A549 (cell line): ENCODE measurements around the gene EID2. TPM values are rescaled to one million over a fixed set of nuclear protein-coding genes. Genes with fewer than 3 reads are reported as not detected.

Source experiments
- ATAC-seq, 2 experiments: fragments of 200-7000 bp in 1 of 2; fragments of >200 bp in 1 of 2; cut with Nextera tagmentation in 1 of 2; cut with Tn5 transposase in 1 of 2; 3 replicates each; pipeline versions ENCODE4 v1.8.0 to v1.9.1; 2018 to 2020; ENCODE audit warnings: mild to moderate bottlenecking in 1 of 2, moderate library complexity in 1 of 2
- CTCF ChIA-PET: fragments of 300-600 bp; sonication (Branson Sonifier 250); formaldehyde crosslinking; extraction: SDS; loops from one replicate; lab custom pipeline; 2021; ENCODE audit warnings: antibody characterized with exemption, inconsistent platforms; lab: Yijun Ruan, JAX
- POLR2A ChIA-PET: fragments of 350-600 bp; formaldehyde crosslinking; extraction: SDS; loops from one replicate; lab custom pipeline; 2021; ENCODE audit warnings: antibody characterized with exemption, inconsistent platforms; lab: Yijun Ruan, JAX
- DNase-seq, 2 experiments: peaks; one replicate each; pipeline versions ENCODE4 v3.0.0 to v3.0.0-alpha.2; 2011 to 2016; ENCODE audit warnings: low read depth in 1 of 2, low spot score in 1 of 2
- FAIRE-seq: peaks from 2 replicates; lab custom pipeline; 2011; peaks lifted over from hg19 to GRCh38; lab: Jason Lieb, UNC
- H3K27ac ChIP-seq, 2 experiments: fragments of >200 bp; sonication (Bioruptor Twin); formaldehyde crosslinking; 3 replicates each; pipeline ENCODE4 v1.5.1; 2016 to 2017
- H3K4me1 ChIP-seq: fragments of >200 bp; sonication (Bioruptor Twin); formaldehyde crosslinking; 3 replicates; pipeline ENCODE4 v1.6.1; 2016
- H3K4me2 ChIP-seq: fragments of >200 bp; sonication (Bioruptor Twin); formaldehyde crosslinking; 3 replicates; pipeline ENCODE4 v1.6.1; 2016
- H3K4me3 ChIP-seq: fragments of >200 bp; sonication (Bioruptor Twin); formaldehyde crosslinking; 3 replicates; pipeline ENCODE4 v1.5.1; 2016
- H3K9me3 ChIP-seq: fragments of >200 bp; sonication (Bioruptor Twin); formaldehyde crosslinking; 3 replicates; pipeline ENCODE4 v1.6.1; 2016
- BHLHE40 ChIP-seq: IDR thresholded peaks from 2 replicates; pipeline ENCODE4 v1.6.1; 2012; ENCODE audit warnings: low read depth, low read length, inconsistent platforms
- CBX2 ChIP-seq: fragments of 200-600 bp; sonication (generic); IDR thresholded peaks from 2 replicates; pipeline ENCODE4 v1.6.1; 2016; ENCODE audit warnings: low read depth, mild to moderate bottlenecking, borderline replicate concordance
- CBX8 ChIP-seq: fragments of 200-600 bp; sonication (generic); IDR thresholded peaks from 2 replicates; pipeline ENCODE4 v1.6.1; 2016
- CHD2 ChIP-seq: fragments of 150-350 bp; IDR thresholded peaks from 2 replicates; pipeline ENCODE4 v1.6.1; 2014; ENCODE audit warnings: low read length; ENCODE audit not compliant: partially characterized antibody
- CHD4 ChIP-seq: fragments of 200-600 bp; sonication (generic); IDR thresholded peaks from 2 replicates; pipeline ENCODE4 v1.6.1; 2016; ENCODE audit warnings: antibody characterized with exemption, mild to moderate bottlenecking, borderline replicate concordance
- FOSB ChIP-seq: fragments of 250-450 bp; sonication (Bioruptor Pico); IDR thresholded peaks from 2 replicates; pipeline ENCODE4 v1.5.0; 2020; ENCODE audit warnings: mild to moderate bottlenecking, moderate library complexity
- FOXS1 ChIP-seq: fragments of 250-450 bp; sonication (Bioruptor Pico); IDR thresholded peaks from 2 replicates; pipeline ENCODE4 v1.5.0; 2020; ENCODE audit warnings: mild to moderate bottlenecking, moderate library complexity
- HDAC2 ChIP-seq: fragments of 200-600 bp; sonication (generic); IDR thresholded peaks from 2 replicates; pipeline ENCODE4 v1.6.1; 2016
- HOXB13 ChIP-seq: fragments of 250-450 bp; sonication (Bioruptor Pico); IDR thresholded peaks from 2 replicates; pipeline ENCODE4 v1.5.0; 2020; ENCODE audit warnings: low read depth, mild to moderate bottlenecking, moderate library complexity
- KDM1A ChIP-seq: fragments of 200-600 bp; sonication (generic); IDR thresholded peaks from 2 replicates; pipeline ENCODE4 v1.6.1; 2016; ENCODE audit warnings: low read depth, mild to moderate bottlenecking
- KDM5A ChIP-seq: fragments of 200-600 bp; sonication (generic); IDR thresholded peaks from 2 replicates; pipeline ENCODE4 v1.6.1; 2016; ENCODE audit warnings: antibody characterized with exemption, mild to moderate bottlenecking
- NR3C1 ChIP-seq: fragments of >200 bp; sonication (Bioruptor Twin); formaldehyde crosslinking; IDR thresholded peaks from 3 replicates; pipeline ENCODE4 v1.6.1; 2017
- POLR2A ChIP-seq: IDR thresholded peaks from 2 replicates; pipeline ENCODE4 v1.6.1; 2012; ENCODE audit warnings: mild to moderate bottlenecking, low read length
- POLR2AphosphoS2 ChIP-seq: conservative IDR thresholded peaks from 2 replicates; pipeline ENCODE4 v1.6.1; 2012; ENCODE audit warnings: low read length, improper control_type of control experiment, inconsistent platforms
- TFCP2L1 ChIP-seq: fragments of 250-450 bp; sonication (Bioruptor Pico); IDR thresholded peaks from 2 replicates; pipeline ENCODE4 v1.5.0; 2021; ENCODE audit warnings: mild to moderate bottlenecking
- WGBS: methylation state at CpG from one replicate; pipeline ENCODE4 v1.1.6; 2017; ENCODE audit errors: missing lambda C conversion rate; 5-methylcytosine and 5-hydroxymethylcytosine counted together
- polyA plus RNA-seq, 4 experiments: library from polyadenylated mRNA; depleted of rRNA in 3 of 4; stranded (reverse); fragments of >200 nt; fragmentation: RNase III in 1 of 4; extraction: RNeasy Plus Mini Kit Qiagen cat#74134 plus additional on column Dnase treatment in 1 of 4; gene quantifications; 2 replicates in 3 of 4; 3 replicates in 1 of 4; pipeline ENCODE4 v1.2.3, GENCODE V29; 2011 to 2017
- small RNA-seq, 6 experiments: library from RNA; depleted of rRNA; stranded (forward); fragments of <200 nt; gene quantifications; one replicate each; pipeline ENCODE3, GENCODE V24; 2012
- TF ChIP-seq, protein P1 (sequence below): fragments of >200 bp; sonication (Bioruptor Twin); formaldehyde crosslinking; IDR thresholded peaks from 2 replicates; pipeline ENCODE4 v1.6.1; 2016
- TF ChIP-seq, protein P2 (sequence below): IDR thresholded peaks from 2 replicates; pipeline ENCODE4 v1.6.1; 2012
- TF ChIP-seq, protein P3 (sequence below): fragments of 250-450 bp; sonication (Bioruptor Pico); IDR thresholded peaks from 2 replicates; pipeline ENCODE4 v1.5.0; 2021; ENCODE audit warnings: mild to moderate bottlenecking, moderate library complexity, borderline replicate concordance
- TF ChIP-seq, protein P4 (sequence below): fragments of >200 bp; sonication (Bioruptor Twin); formaldehyde crosslinking; IDR thresholded peaks from 3 replicates; pipeline ENCODE4 v1.5.1; 2016
- TF ChIP-seq, protein P5 (sequence below): IDR thresholded peaks from 2 replicates; pipeline ENCODE4 v1.6.1; 2012

EID2 gene
- polyA plus RNA-seq, 2 of the 4 experiments (the other 2 are of a cell fraction) = 26.1 to 53.0 TPM

DNA sequence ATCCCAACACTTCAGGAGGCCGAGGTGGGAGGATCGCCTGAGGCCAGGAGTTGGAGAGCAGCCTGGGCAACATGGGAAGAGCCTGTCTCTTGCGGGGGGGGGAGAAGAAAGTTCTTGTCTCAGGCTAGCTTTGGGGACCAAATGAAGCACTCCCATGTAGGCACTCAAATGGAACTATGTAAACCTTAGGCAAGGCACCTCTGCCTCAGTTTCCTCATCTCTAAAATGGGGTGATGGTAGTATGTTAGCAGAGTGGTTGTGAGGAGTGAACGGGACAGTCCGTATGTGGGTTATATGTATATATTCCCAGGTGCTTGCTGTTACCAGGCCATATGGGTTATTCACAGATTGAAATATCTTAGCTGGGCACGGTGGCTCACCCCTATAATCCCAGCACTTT is 47.7 kb downstream of the EID2 start:
- no peak overlapping the region for H3K27ac ChIP-seq
- DNase-seq (no peak), FAIRE-seq (no peak), ATAC-seq (no peak)
- H3K4me1 ChIP-seq = peaks cover 7% of the 10 kb centered on the region
- CTCF ChIA-PET = interaction anchor here (0.7 to 15.8 kb wide), 8 partner anchors 8 to 1085 kb away, joined by 3 to 305 read pairs (median 3); partner anchors contain the start of genes EID2B and SUPT5H
- H3K4me2 ChIP-seq = no peak overlapping the region
- POLR2A ChIA-PET = interaction anchor here (0.9 to 1.6 kb wide), 2 partner anchors 12 to 56 kb away, joined by 3 to 8 read pairs; partner anchors contain the start of genes RPS16 and TIMM50
- 85% methylated on average over 6 of the region's 6 CpGs for WGBS
- TF ChIP-seq TFCP2L1 (0 out of 2 replicates have a peak, but pooled peaks have one; percentile 56), CBX8 (no peak)
- TF ChIP-seq, protein P1, sequence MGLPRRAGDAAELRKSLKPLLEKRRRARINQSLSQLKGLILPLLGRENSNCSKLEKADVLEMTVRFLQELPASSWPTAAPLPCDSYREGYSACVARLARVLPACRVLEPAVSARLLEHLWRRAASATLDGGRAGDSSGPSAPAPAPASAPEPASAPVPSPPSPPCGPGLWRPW = no peak
- H3K9me3 ChIP-seq = no peaks in the 10 kb centered on the region
- no peak overlapping the region for H3K4me3 ChIP-seq

DNA sequence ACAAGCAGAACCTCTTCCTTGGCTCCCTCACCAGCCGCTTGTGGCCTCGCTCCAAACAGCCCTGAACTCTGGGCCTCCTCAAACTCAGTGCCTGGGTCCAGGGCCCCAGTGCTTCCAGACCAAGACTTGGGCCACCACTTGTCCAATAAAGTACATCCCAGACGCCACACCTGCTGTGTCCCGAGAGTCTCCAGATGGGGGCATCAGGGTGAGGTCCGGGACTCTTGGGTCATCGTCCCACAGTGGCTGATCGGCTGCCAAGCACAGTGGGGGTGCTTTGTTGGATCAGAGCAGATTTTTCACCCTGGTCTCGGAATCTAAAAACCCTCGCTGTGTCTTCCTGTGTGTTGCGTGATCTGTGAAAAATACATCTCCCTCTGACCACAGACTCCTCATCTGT is 50.2 kb downstream of the EID2 start:
- FAIRE-seq = peak; percentile 7

More for the DNA sequence above, 50.2 kb downstream of the EID2 start:
- CTCF ChIA-PET = interaction anchor here (0.8 to 15.8 kb wide), 8 partner anchors 9 to 92 kb away, joined by 4 to 305 read pairs (median 6); partner anchors contain the start of genes DLL3 and EID2B
- no peak overlapping the region for H3K4me3 ChIP-seq
- peaks cover 7% of the 10 kb centered on the region for H3K4me1 ChIP-seq
- POLR2A ChIA-PET = interaction anchor here (0.7 to 2.7 kb wide), 2 partner anchors 9 to 37 kb away, joined by 3 to 12 read pairs; partner anchors contain the start of gene TIMM50
- H3K4me2 ChIP-seq = no peak overlapping the region
- no peaks in the 10 kb centered on the region for H3K9me3 ChIP-seq
- ATAC-seq = peak; percentile 39 to 49
- TF ChIP-seq CBX2 (no peak), POLR2AphosphoS2 (no peak), POLR2A (no peak), FOXS1 (no peak), NR3C1 (no peak), KDM5A (no peak), CHD4 (no peak), BHLHE40 (no peak), HDAC2 (no peak), HOXB13 (no peak), KDM1A (no peak), CHD2 (no peak), FOSB (CRISPR knock-in tag) (no peak)
- TF ChIP-seq, protein P2, sequence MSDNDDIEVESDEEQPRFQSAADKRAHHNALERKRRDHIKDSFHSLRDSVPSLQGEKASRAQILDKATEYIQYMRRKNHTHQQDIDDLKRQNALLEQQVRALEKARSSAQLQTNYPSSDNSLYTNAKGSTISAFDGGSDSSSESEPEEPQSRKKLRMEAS = no peak
- TF ChIP-seq, protein P1 = no peak
- TF ChIP-seq, protein P3, sequence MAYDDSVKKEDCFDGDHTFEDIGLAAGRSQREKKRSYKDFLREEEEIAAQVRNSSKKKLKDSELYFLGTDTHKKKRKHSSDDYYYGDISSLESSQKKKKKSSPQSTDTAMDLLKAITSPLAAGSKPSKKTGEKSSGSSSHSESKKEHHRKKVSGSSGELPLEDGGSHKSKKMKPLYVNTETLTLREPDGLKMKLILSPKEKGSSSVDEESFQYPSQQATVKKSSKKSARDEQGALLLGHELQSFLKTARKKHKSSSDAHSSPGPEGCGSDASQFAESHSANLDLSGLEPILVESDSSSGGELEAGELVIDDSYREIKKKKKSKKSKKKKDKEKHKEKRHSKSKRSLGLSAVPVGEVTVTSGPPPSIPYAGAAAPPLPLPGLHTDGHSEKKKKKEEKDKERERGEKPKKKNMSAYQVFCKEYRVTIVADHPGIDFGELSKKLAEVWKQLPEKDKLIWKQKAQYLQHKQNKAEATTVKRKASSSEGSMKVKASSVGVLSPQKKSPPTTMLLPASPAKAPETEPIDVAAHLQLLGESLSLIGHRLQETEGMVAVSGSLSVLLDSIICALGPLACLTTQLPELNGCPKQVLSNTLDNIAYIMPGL (CRISPR knock-in tag) = no peak
- TF ChIP-seq, protein P4, sequence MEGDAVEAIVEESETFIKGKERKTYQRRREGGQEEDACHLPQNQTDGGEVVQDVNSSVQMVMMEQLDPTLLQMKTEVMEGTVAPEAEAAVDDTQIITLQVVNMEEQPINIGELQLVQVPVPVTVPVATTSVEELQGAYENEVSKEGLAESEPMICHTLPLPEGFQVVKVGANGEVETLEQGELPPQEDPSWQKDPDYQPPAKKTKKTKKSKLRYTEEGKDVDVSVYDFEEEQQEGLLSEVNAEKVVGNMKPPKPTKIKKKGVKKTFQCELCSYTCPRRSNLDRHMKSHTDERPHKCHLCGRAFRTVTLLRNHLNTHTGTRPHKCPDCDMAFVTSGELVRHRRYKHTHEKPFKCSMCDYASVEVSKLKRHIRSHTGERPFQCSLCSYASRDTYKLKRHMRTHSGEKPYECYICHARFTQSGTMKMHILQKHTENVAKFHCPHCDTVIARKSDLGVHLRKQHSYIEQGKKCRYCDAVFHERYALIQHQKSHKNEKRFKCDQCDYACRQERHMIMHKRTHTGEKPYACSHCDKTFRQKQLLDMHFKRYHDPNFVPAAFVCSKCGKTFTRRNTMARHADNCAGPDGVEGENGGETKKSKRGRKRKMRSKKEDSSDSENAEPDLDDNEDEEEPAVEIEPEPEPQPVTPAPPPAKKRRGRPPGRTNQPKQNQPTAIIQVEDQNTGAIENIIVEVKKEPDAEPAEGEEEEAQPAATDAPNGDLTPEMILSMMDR = no peak
- TF ChIP-seq, protein P5, sequence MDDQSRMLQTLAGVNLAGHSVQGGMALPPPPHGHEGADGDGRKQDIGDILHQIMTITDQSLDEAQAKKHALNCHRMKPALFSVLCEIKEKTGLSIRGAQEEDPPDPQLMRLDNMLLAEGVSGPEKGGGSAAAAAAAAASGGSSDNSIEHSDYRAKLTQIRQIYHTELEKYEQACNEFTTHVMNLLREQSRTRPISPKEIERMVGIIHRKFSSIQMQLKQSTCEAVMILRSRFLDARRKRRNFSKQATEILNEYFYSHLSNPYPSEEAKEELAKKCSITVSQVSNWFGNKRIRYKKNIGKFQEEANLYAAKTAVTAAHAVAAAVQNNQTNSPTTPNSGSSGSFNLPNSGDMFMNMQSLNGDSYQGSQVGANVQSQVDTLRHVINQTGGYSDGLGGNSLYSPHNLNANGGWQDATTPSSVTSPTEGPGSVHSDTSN = no peak
- DNase-seq = peak in 1 of 2 experiments; percentile 64
- 68% methylated on average over 10 of the region's 10 CpGs for WGBS
- H3K27ac ChIP-seq = no peak overlapping the region

Small RNA genes lying within 50 kb of the gene (small RNA-seq; reads per million reads assigned to genes)
- gene RPS29P24 = 0 reads per million in 6 experiments

Other genes with a start within 250 kb of the EID2 start
- gene IFNL1, start 243.8 kb downstream of the EID2 start, polyA plus RNA-seq (2011; rRNA removed) = not detected in 2 replicates
- not detected in 3 replicates for gene IFNL1, start 243.8 kb downstream of the EID2 start, polyA plus RNA-seq (2017; fragmentation: RNase III; extraction: RNeasy Plus Mini Kit Qiagen cat#74134 plus additional on column Dnase treatment)
- gene LRFN1, start 219.3 kb downstream of the EID2 start, polyA plus RNA-seq (2011; rRNA removed) = 1.1 and 1.6 TPM in 2 replicates
- gene LRFN1, start 219.3 kb downstream of the EID2 start, polyA plus RNA-seq (2017; fragmentation: RNase III; extraction: RNeasy Plus Mini Kit Qiagen cat#74134 plus additional on column Dnase treatment) = 7.9 to 9.1 TPM (median 8.7 TPM) in 3 replicates
- 0.37 TPM in 1 of 2 replicates, not detected in the other for gene GMFG, start 204.1 kb downstream of the EID2 start, polyA plus RNA-seq (2011; rRNA removed)
- 0.47 TPM in 1 of 3 replicates, not detected in the others for gene GMFG, start 204.1 kb downstream of the EID2 start, polyA plus RNA-seq (2017; fragmentation: RNase III; extraction: RNeasy Plus Mini Kit Qiagen cat#74134 plus additional on column Dnase treatment)
- 82.1 and 101 TPM in 2 replicates for gene SAMD4B, start 197.7 kb downstream of the EID2 start, polyA plus RNA-seq (2011; rRNA removed)
- gene SAMD4B, start 197.7 kb downstream of the EID2 start, polyA plus RNA-seq (2017; fragmentation: RNase III; extraction: RNeasy Plus Mini Kit Qiagen cat#74134 plus additional on column Dnase treatment) = 113 to 118 TPM (median 116 TPM) in 3 replicates
- gene PAF1, start 149.1 kb downstream of the EID2 start, polyA plus RNA-seq (2011; rRNA removed) = 73.0 and 103 TPM in 2 replicates
- 89.4 to 110 TPM (median 108 TPM) in 3 replicates for gene PAF1, start 149.1 kb downstream of the EID2 start, polyA plus RNA-seq (2017; fragmentation: RNase III; extraction: RNeasy Plus Mini Kit Qiagen cat#74134 plus additional on column Dnase treatment)
- gene MED29, start 148.8 kb downstream of the EID2 start, polyA plus RNA-seq (2011; rRNA removed) = 55.7 and 57.5 TPM in 2 replicates
- gene MED29, start 148.8 kb downstream of the EID2 start, polyA plus RNA-seq (2017; fragmentation: RNase III; extraction: RNeasy Plus Mini Kit Qiagen cat#74134 plus additional on column Dnase treatment) = 47.7 to 50.7 TPM (median 48.7 TPM) in 3 replicates
- 29.1 and 35.6 TPM in 2 replicates for gene ZFP36, start 133.3 kb downstream of the EID2 start, polyA plus RNA-seq (2011; rRNA removed)
- gene ZFP36, start 133.3 kb downstream of the EID2 start, polyA plus RNA-seq (2017; fragmentation: RNase III; extraction: RNeasy Plus Mini Kit Qiagen cat#74134 plus additional on column Dnase treatment) = 16.5 to 22.1 TPM (median 18.3 TPM) in 3 replicates
- 21.6 and 35.1 TPM in 2 replicates for gene PLEKHG2, start 127.5 kb downstream of the EID2 start, polyA plus RNA-seq (2011; rRNA removed)
- 32.2 to 41.7 TPM (median 39.1 TPM) in 3 replicates for gene PLEKHG2, start 127.5 kb downstream of the EID2 start, polyA plus RNA-seq (2017; fragmentation: RNase III; extraction: RNeasy Plus Mini Kit Qiagen cat#74134 plus additional on column Dnase treatment)
- 4,855 and 5,722 TPM in 2 replicates for gene RPS16, start 104.2 kb downstream of the EID2 start, polyA plus RNA-seq (2011; rRNA removed)
- gene RPS16, start 104.2 kb downstream of the EID2 start, polyA plus RNA-seq (2017; fragmentation: RNase III; extraction: RNeasy Plus Mini Kit Qiagen cat#74134 plus additional on column Dnase treatment) = 4,280 to 4,348 TPM (median 4,297 TPM) in 3 replicates
- gene SUPT5H, start 94.6 kb downstream of the EID2 start, polyA plus RNA-seq (2011; rRNA removed) = 133 and 186 TPM in 2 replicates
- gene SUPT5H, start 94.6 kb downstream of the EID2 start, polyA plus RNA-seq (2017; fragmentation: RNase III; extraction: RNeasy Plus Mini Kit Qiagen cat#74134 plus additional on column Dnase treatment) = 200 to 223 TPM (median 222 TPM) in 3 replicates
- 234 and 246 TPM in 2 replicates for gene TIMM50, start 59.3 kb downstream of the EID2 start, polyA plus RNA-seq (2011; rRNA removed)
- gene TIMM50, start 59.3 kb downstream of the EID2 start, polyA plus RNA-seq (2017; fragmentation: RNase III; extraction: RNeasy Plus Mini Kit Qiagen cat#74134 plus additional on column Dnase treatment) = 196 to 206 TPM (median 204 TPM) in 3 replicates
- 6.8 and 8.3 TPM in 2 replicates for gene DLL3, start 41.2 kb downstream of the EID2 start, polyA plus RNA-seq (2011; rRNA removed)
- gene DLL3, start 41.2 kb downstream of the EID2 start, polyA plus RNA-seq (2017; fragmentation: RNase III; extraction: RNeasy Plus Mini Kit Qiagen cat#74134 plus additional on column Dnase treatment) = 6.7 TPM in 3 replicates
- gene SELENOV, start 25.0 kb downstream of the EID2 start, polyA plus RNA-seq (2011; rRNA removed) = not detected in 2 replicates
- gene SELENOV, start 25.0 kb downstream of the EID2 start, polyA plus RNA-seq (2017; fragmentation: RNase III; extraction: RNeasy Plus Mini Kit Qiagen cat#74134 plus additional on column Dnase treatment) = not detected in 3 replicates
- 9.4 and 10.9 TPM in 2 replicates for gene EID2B, start 7.3 kb downstream of the EID2 start, polyA plus RNA-seq (2011; rRNA removed)
- 9.2 to 10.1 TPM (median 9.3 TPM) in 3 replicates for gene EID2B, start 7.3 kb downstream of the EID2 start, polyA plus RNA-seq (2017; fragmentation: RNase III; extraction: RNeasy Plus Mini Kit Qiagen cat#74134 plus additional on column Dnase treatment)
- not detected in 2 replicates for gene LGALS13, start 62.4 kb upstream of the EID2 start, polyA plus RNA-seq (2011; rRNA removed)
- gene LGALS13, start 62.4 kb upstream of the EID2 start, polyA plus RNA-seq (2017; fragmentation: RNase III; extraction: RNeasy Plus Mini Kit Qiagen cat#74134 plus additional on column Dnase treatment) = not detected in 3 replicates
- not detected in 2 replicates for gene LGALS16, start 115.8 kb upstream of the EID2 start, polyA plus RNA-seq (2011; rRNA removed)
- not detected in 3 replicates for gene LGALS16, start 115.8 kb upstream of the EID2 start, polyA plus RNA-seq (2017; fragmentation: RNase III; extraction: RNeasy Plus Mini Kit Qiagen cat#74134 plus additional on column Dnase treatment)
- not detected in 2 replicates for gene LGALS14, start 164.3 kb upstream of the EID2 start, polyA plus RNA-seq (2011; rRNA removed)
- not detected in 3 replicates for gene LGALS14, start 164.3 kb upstream of the EID2 start, polyA plus RNA-seq (2017; fragmentation: RNase III; extraction: RNeasy Plus Mini Kit Qiagen cat#74134 plus additional on column Dnase treatment)
- gene CLC, start 197.9 kb upstream of the EID2 start, polyA plus RNA-seq (2011; rRNA removed) = not detected in 2 replicates
- not detected in 3 replicates for gene CLC, start 197.9 kb upstream of the EID2 start, polyA plus RNA-seq (2017; fragmentation: RNase III; extraction: RNeasy Plus Mini Kit Qiagen cat#74134 plus additional on column Dnase treatment)
- gene LEUTX, start 238.7 kb upstream of the EID2 start, polyA plus RNA-seq (2011; rRNA removed) = not detected in 2 replicates
- not detected in 3 replicates for gene LEUTX, start 238.7 kb upstream of the EID2 start, polyA plus RNA-seq (2017; fragmentation: RNase III; extraction: RNeasy Plus Mini Kit Qiagen cat#74134 plus additional on column Dnase treatment)